ENCODE measurements around the gene KRT81.

GRCh38 chr12:52270541-52271070 is 20.7 kb downstream of the KRT81 start:
- TF ChIP-seq, protein P1, sequence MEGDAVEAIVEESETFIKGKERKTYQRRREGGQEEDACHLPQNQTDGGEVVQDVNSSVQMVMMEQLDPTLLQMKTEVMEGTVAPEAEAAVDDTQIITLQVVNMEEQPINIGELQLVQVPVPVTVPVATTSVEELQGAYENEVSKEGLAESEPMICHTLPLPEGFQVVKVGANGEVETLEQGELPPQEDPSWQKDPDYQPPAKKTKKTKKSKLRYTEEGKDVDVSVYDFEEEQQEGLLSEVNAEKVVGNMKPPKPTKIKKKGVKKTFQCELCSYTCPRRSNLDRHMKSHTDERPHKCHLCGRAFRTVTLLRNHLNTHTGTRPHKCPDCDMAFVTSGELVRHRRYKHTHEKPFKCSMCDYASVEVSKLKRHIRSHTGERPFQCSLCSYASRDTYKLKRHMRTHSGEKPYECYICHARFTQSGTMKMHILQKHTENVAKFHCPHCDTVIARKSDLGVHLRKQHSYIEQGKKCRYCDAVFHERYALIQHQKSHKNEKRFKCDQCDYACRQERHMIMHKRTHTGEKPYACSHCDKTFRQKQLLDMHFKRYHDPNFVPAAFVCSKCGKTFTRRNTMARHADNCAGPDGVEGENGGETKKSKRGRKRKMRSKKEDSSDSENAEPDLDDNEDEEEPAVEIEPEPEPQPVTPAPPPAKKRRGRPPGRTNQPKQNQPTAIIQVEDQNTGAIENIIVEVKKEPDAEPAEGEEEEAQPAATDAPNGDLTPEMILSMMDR (IDR thresholded peaks at IDR 0.05; ENCODE audit: insufficient read depth, low read depth, low read length), result no peak
- TF ChIP-seq EZH2 (IDR thresholded peaks at IDR 0.05; ENCODE audit: insufficient read depth, low read length), result no peak

Data from astrocyte (in vitro differentiated cells and primary cell).